Measurements from ENCODE around the gene ATP10A. TPM values are rescaled to one million over a fixed set of nuclear protein-coding genes. Genes with fewer than 3 reads are reported as not detected.

The ATP10A gene
- total RNA-seq, 3 donors from 2014 or later, result 2.4 to 4.5 (median 2.7) TPM

DNA sequence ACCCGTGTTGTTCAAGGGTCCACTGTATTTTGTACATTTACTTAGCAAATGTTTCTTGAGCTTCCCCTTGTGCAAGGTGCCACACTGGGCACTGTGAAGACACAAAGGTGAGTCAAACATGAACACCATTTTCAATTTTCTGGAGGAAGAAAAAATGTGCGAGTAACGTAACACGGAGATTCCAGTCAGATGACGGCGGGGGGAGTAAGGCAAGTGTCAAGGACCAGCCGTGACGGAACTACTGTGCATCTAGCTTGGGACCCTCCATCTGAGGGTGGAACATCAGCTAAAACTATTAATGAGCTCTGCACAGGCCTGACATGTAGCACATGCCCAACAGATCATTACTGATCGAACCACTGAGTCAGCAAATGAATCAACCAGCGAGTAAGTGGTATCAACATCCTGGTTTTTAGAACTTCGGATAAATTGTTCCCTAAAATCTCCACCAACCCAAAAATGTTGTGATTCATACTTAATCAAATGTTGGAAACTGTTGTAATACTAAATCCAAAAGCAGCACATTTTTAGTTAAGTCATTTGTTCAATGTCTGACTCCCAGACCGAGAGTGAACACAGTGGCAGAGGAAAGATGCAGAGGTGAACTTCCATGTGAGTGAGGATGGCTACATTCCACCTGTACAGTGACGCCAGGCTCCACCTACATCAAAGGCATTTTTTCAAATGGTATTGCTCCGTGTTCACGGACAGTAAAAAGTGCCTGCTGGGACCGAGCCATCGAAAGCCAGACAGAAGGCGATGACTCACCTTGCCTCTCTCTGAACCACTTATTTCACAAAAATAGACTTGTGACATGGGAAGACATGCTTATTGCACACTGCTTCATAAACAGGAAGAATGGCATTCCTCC, 172.2 kb downstream of the ATP10A start:
- no peaks in the 10 kb centered on the region for H3K4me1 ChIP-seq (ENCODE audit: low read depth)
- ATAC-seq, result no peak
- H3K36me3 ChIP-seq (ENCODE audit: low read depth), result no peaks in the 10 kb centered on the region
- peaks cover 6% of the 10 kb centered on the region for H3K9me3 ChIP-seq
- no peak for DNase-seq
- intact Hi-C loops (cut with DNase I, micrococcal nuclease), result no loop called here
- H3K4me3 ChIP-seq, result no peak overlapping the region
- TF ChIP-seq, protein P1, sequence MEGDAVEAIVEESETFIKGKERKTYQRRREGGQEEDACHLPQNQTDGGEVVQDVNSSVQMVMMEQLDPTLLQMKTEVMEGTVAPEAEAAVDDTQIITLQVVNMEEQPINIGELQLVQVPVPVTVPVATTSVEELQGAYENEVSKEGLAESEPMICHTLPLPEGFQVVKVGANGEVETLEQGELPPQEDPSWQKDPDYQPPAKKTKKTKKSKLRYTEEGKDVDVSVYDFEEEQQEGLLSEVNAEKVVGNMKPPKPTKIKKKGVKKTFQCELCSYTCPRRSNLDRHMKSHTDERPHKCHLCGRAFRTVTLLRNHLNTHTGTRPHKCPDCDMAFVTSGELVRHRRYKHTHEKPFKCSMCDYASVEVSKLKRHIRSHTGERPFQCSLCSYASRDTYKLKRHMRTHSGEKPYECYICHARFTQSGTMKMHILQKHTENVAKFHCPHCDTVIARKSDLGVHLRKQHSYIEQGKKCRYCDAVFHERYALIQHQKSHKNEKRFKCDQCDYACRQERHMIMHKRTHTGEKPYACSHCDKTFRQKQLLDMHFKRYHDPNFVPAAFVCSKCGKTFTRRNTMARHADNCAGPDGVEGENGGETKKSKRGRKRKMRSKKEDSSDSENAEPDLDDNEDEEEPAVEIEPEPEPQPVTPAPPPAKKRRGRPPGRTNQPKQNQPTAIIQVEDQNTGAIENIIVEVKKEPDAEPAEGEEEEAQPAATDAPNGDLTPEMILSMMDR (IDR thresholded peaks at IDR 0.05), result no peak

DNA sequence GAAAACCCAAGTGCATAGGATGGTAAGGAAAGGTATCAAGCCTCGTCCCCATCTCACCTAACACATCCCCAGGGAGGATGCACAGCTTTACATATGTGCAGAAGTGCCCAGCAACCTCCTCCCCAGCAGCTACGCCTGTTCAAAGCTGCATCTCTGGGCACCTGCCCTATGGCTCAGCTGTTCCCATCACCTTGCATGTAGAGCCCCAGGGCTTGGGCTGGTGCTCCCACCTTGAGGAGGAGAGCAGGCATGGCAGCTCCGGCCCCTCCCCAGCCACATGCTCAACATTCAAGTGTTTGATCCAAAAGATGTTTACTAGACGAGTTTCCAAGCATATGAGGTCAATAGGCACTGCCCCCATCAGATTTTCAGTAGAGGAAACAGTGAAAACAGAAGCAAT, 173.5 kb downstream of the ATP10A start:
- no peaks in the 10 kb centered on the region for H3K36me3 ChIP-seq (ENCODE audit: low read depth)
- H3K4me3 ChIP-seq, result no peak overlapping the region
- H3K4me1 ChIP-seq (ENCODE audit: low read depth), result no peaks in the 10 kb centered on the region
- no peak for DNase-seq
- TF ChIP-seq, protein P1 (IDR thresholded peaks at IDR 0.05), result no peak
- no peak for ATAC-seq
- intact Hi-C loops (cut with DNase I, micrococcal nuclease), result no loop called here
- peaks cover 8% of the 10 kb centered on the region for H3K9me3 ChIP-seq

GRCh38 chr15:25688166-25688565, 175.0 kb downstream of the ATP10A start:
- ATAC-seq (no peak), DNase-seq (no peak)
- Histone ChIP-seq H3K4me1 (ENCODE audit: low read depth) (no peaks in the 10 kb centered on the region), H3K4me3 (no peak overlapping the region), H3K36me3 (ENCODE audit: low read depth) (no peaks in the 10 kb centered on the region), H3K9me3 (peaks cover 15% of the 10 kb centered on the region)
- intact Hi-C loops (cut with DNase I, micrococcal nuclease), result no loop called here
- TF ChIP-seq, protein P1 (IDR thresholded peaks at IDR 0.05), result no peak

DNA sequence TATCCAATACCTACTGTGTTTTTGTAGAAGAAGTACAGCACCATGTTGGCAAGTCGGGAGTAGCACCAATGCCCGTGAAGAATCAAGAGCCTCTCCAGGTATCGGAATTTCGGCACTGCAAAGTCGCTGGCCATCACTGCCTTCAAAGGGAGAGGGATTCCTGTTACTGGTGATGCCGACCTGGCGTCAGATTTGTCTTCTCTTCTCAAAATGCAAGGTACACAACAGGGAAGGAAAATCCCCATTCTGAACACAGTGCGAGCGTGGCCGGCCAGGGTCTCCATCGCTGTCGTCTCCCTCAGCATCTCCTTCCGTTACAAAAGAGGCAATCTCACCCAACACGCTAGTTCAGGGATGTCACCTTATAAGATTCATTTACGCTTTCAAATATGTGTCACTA, 175.4 kb downstream of the ATP10A start:
- H3K4me3 ChIP-seq, result no peak overlapping the region
- H3K4me1 ChIP-seq (ENCODE audit: low read depth), result no peaks in the 10 kb centered on the region
- peaks cover 15% of the 10 kb centered on the region for H3K9me3 ChIP-seq
- intact Hi-C loops (cut with DNase I, micrococcal nuclease), result no loop called here
- ATAC-seq, result no peak
- H3K36me3 ChIP-seq (ENCODE audit: low read depth), result no peaks in the 10 kb centered on the region
- TF ChIP-seq, protein P1 (IDR thresholded peaks at IDR 0.05), result no peak
- DNase-seq, result no peak

GRCh38 chr15:25687276-25687675, 175.9 kb downstream of the ATP10A start:
- no peaks in the 10 kb centered on the region for H3K36me3 ChIP-seq (ENCODE audit: low read depth)
- no peaks in the 10 kb centered on the region for H3K4me1 ChIP-seq (ENCODE audit: low read depth)
- ATAC-seq (no peak), DNase-seq (no peak)
- TF ChIP-seq, protein P1 (IDR thresholded peaks at IDR 0.05), result no peak
- intact Hi-C loops (cut with DNase I, micrococcal nuclease), result no loop called here
- H3K9me3 ChIP-seq, result peaks cover 15% of the 10 kb centered on the region
- no peak overlapping the region for H3K4me3 ChIP-seq
